Measurements from ENCODE around the gene COL18A1.

DNA sequence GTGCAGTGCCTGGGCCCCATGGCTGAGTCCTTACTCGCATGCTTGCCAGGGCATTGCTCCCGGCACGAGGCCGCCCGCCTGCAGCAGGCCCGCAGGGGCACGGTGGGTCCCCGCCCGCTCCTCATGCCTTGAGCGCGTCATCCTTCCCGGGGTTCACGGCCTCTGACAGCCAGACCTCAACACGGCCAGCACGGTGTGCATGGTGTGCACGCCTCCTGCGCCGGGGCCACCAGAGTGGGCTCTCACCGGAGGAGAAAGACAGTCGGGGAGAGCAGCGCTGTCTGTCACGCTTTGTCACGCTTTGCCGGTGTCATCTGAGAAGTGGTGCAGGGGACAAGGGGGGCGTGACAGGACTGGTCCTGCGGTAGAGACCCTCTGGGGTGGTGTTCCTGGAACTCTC, 11.9 kb upstream of the COL18A1 start:
- TF ChIP-seq, protein P1, sequence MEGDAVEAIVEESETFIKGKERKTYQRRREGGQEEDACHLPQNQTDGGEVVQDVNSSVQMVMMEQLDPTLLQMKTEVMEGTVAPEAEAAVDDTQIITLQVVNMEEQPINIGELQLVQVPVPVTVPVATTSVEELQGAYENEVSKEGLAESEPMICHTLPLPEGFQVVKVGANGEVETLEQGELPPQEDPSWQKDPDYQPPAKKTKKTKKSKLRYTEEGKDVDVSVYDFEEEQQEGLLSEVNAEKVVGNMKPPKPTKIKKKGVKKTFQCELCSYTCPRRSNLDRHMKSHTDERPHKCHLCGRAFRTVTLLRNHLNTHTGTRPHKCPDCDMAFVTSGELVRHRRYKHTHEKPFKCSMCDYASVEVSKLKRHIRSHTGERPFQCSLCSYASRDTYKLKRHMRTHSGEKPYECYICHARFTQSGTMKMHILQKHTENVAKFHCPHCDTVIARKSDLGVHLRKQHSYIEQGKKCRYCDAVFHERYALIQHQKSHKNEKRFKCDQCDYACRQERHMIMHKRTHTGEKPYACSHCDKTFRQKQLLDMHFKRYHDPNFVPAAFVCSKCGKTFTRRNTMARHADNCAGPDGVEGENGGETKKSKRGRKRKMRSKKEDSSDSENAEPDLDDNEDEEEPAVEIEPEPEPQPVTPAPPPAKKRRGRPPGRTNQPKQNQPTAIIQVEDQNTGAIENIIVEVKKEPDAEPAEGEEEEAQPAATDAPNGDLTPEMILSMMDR (conservative IDR thresholded peaks at IDR 0.05; ENCODE audit: low read length), result no peak
- TF ChIP-seq EZH2phosphoT487 (IDR thresholded peaks at IDR 0.05; ENCODE audit: borderline replicate concordance), result no peak

All from Loucy (cell line).